D721Med (cell line): ENCODE results near the gene MAP4K2.
"Not testable (repeated sequence)": the region's sequence is repeated elsewhere in the genome, so short reads cannot be mapped to it uniquely, and the experiment has no call there.

Experiments used
- DNase-seq: peaks from one replicate; pipeline ENCODE4 v3.0.0; 2011; ENCODE audit warnings: low spot score; ENCODE audit not compliant: insufficient read length
- FAIRE-seq: peaks from 2 replicates; lab custom pipeline; 2011; peaks lifted over from hg19 to GRCh38; lab: Jason Lieb, UNC
- CTCF ChIP-seq: IDR thresholded peaks from 2 replicates; pipeline ENCODE4 v1.5.1; 2012; ENCODE audit warnings: mild to moderate bottlenecking, control low read depth; ENCODE audit not compliant: insufficient read depth; ENCODE audit errors: missing control alignments

MAP4K2 gene

GRCh38 chr11:64823568-64824119 lies 20.6 kb upstream of the MAP4K2 start:
- no peak for TF ChIP-seq CTCF
- DNase-seq: no peak
- FAIRE-seq: no peak

DNA sequence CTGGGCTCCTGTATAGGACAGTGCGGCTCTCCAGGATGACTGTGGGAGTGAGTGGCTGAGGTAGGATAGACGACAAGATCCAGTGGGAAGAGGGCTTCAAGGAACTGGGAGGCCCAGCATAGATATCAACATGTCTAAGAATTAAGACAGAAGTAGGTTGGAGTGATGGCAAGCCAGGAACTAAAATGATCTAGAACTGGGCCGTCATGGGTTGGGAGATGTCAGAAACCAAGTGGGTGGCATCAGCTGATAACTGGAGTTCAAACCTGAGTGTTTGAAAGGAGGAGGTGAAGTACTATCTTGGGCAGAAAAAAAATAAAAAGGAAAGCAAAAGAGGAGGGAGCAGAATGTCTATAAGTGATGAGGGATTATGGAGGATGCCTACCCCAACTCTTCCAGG lies 14.5 kb upstream of the MAP4K2 start:
- FAIRE-seq: no peak
- TF ChIP-seq CTCF: no peak
- no peak for DNase-seq

- not testable (repeated sequence) for FAIRE-seq, DNase-seq
These were observed 12.4 kb upstream of the MAP4K2 start for GRCh38 chr11:64815433-64815832.

GRCh38 chr11:64814712-64815187 lies 11.7 kb upstream of the MAP4K2 start:
- TF ChIP-seq CTCF: no peak
- DNase-seq (no peak), FAIRE-seq (no peak)

DNA sequence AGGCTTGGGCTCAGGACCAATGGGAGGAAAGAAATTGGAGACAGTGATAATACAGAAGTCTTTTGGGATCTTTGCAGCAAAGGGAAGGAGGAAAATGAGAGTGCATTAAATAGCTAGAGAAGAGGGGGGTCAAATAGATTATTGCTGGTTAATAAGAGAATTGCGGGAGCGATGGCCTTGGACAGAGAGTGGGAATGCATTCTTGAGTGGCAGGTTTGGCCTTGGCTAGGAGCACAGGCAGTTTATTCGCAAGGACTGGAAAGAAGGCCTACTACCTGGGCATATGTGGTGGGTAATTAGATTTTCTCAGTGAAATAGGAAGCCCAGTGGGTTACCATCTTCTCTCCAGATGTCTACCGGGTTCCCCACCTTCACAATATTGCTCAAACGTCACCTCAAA lies 10.8 kb upstream of the MAP4K2 start:
- no peak for TF ChIP-seq CTCF
- DNase-seq: no peak
- FAIRE-seq: no peak

- no peak for TF ChIP-seq CTCF
- FAIRE-seq (no peak), DNase-seq (no peak)
These were observed 7.9 kb upstream of the MAP4K2 start for GRCh38 chr11:64810891-64811272.

- FAIRE-seq (no peak), DNase-seq (peak; percentile 98)
- no peak for TF ChIP-seq CTCF
These were observed 7.4 kb upstream of the MAP4K2 start, which contains the start of gene MEN1 for GRCh38 chr11:64810271-64810890. MEN1 (minus strand) TSS chr11:64810551; CDS start chr11:64810109, 442 bp downstream.
